CD4-positive, alpha-beta memory T cell (primary cell): ENCODE measurements around the gene DDX54. TPM values are rescaled to one million over a fixed set of nuclear protein-coding genes. Genes with fewer than 3 reads are reported as not detected.
"Not testable (repeated sequence)": the region's sequence is repeated elsewhere in the genome, so short reads cannot be mapped to it uniquely, and the experiment has no call there.

Source experiments
- CTCF ChIA-PET: fragments of 350-600 bp; sonication (Branson Sonifier 250); formaldehyde crosslinking; loops from one replicate; lab custom pipeline; 2021; ENCODE audit warnings: inconsistent platforms; ENCODE audit not compliant: partially characterized antibody; lab: Charles Lee
- POLR2A ChIA-PET: fragments of 350-600 bp; sonication (Branson Sonifier 250); formaldehyde crosslinking; loops from one replicate; lab custom pipeline; 2021; ENCODE audit not compliant: partially characterized antibody; lab: Charles Lee
- DNase-seq, 5 donors: peaks; one replicate each; pipeline versions ENCODE4 v3.0.0 to v3.0.0-alpha.2; 2020 to 2022; ENCODE audit warnings: mixed read lengths in 1 of 5
- H3K27ac ChIP-seq: one replicate; pipeline ENCODE4 v1.7.0; 2013; ENCODE audit warnings: low read depth, low read length
- H3K27me3 ChIP-seq: 2 replicates; pipeline ENCODE4 v1.7.0; 2013; ENCODE audit warnings: mild to moderate bottlenecking, low read length, moderate library complexity; ENCODE audit not compliant: insufficient read depth
- H3K36me3 ChIP-seq: 2 replicates; pipeline ENCODE4 v1.7.0; 2013; ENCODE audit warnings: mild to moderate bottlenecking, low read length, moderate library complexity; ENCODE audit not compliant: insufficient read depth
- H3K4me1 ChIP-seq: 2 replicates; pipeline ENCODE4 v1.7.0; 2013; ENCODE audit warnings: mild to moderate bottlenecking, low read length, moderate library complexity; ENCODE audit not compliant: insufficient read depth
- H3K4me3 ChIP-seq, 2 donors: one replicate each; pipeline ENCODE4 v1.7.0; 2013; ENCODE audit warnings: low read length in 2 of 2, mild to moderate bottlenecking in 1 of 2
- H3K9me3 ChIP-seq, 2 donors: one replicate each; pipeline ENCODE4 v1.7.0; 2013; ENCODE audit warnings: low read length in 2 of 2, control low read depth in 1 of 2; ENCODE audit not compliant: control insufficient read depth in 1 of 2
- H3K27ac Mint-ChIP-seq, 7 donors: one replicate each; pipeline ENCODE4 v1.8.0; 2020 to 2021; ENCODE audit warnings: mixed read lengths in 7 of 7, mild to moderate bottlenecking in 6 of 7, inconsistent platforms in 3 of 7, moderate library complexity in 3 of 7
- H3K27me3 Mint-ChIP-seq, 2 donors: one replicate each; pipeline ENCODE4 v1.8.0; 2020 to 2021; ENCODE audit warnings: mixed read lengths in 2 of 2
- H3K36me3 Mint-ChIP-seq, 2 donors: one replicate each; pipeline ENCODE4 v1.8.0; 2020 to 2021; ENCODE audit warnings: mixed read lengths in 2 of 2, inconsistent platforms in 1 of 2, mild to moderate bottlenecking in 1 of 2
- H3K4me1 Mint-ChIP-seq, 4 donors: one replicate each; pipeline ENCODE4 v1.8.0; 2020 to 2021; ENCODE audit warnings: mixed read lengths in 4 of 4, mild to moderate bottlenecking in 1 of 4
- H3K4me3 Mint-ChIP-seq, 8 donors: one replicate each; pipeline ENCODE4 v1.8.0; 2020 to 2021; ENCODE audit warnings: mixed read lengths in 8 of 8, mild to moderate bottlenecking in 7 of 8, moderate library complexity in 6 of 8, inconsistent platforms in 3 of 8
- H3K9me3 Mint-ChIP-seq, 8 donors: one replicate each; pipeline ENCODE4 v1.8.0; 2020 to 2021; ENCODE audit warnings: mixed read lengths in 8 of 8, mild to moderate bottlenecking in 5 of 8, inconsistent platforms in 3 of 8, moderate library complexity in 1 of 8
- intact Hi-C: fragments of 100-400 bp; cut with micrococcal nuclease; formaldehyde crosslinking; loops from one replicate; pipeline ENCODE4 v1.15.1; 2023
- polyA plus RNA-seq, 2 donors: library from polyadenylated mRNA; unstranded; fragments of 300-500 nt; fragmentation: Illumina TruSeq; gene quantifications; one replicate each; pipeline ENCODE4 v1.2.3, GENCODE V29; 2021
- total RNA-seq, 2 experiments: library from RNA; stranded (reverse); gene quantifications; one replicate each; pipeline ENCODE4 v1.2.3, GENCODE V29; 2021

Gene DDX54
- total and polyA plus RNA-seq, 4 experiments from 2014 or later = 9.9 to 69.4 (median 52.3) TPM

GRCh38 chr12:113216027-113216426 lies 30.7 kb upstream of the DDX54 start:
- Histone ChIP-seq H3K4me1 (peaks cover 31% of the 10 kb centered on the region), H3K4me3 (no peak overlapping the region), H3K9me3 (no peaks in the 10 kb centered on the region), H3K36me3 (no peaks in the 10 kb centered on the region), H3K27ac (no peak overlapping the region), H3K27me3 (no peaks in the 10 kb centered on the region)
- intact Hi-C loops = no loop called here
- ChIA-PET CTCF (no interaction called here), POLR2A (interaction anchor here (0.8 kb wide), 1 partner anchor 39 kb away, joined by 3 read pairs; no protein-coding TSS in a partner anchor)
- H3K9me3 Mint-ChIP-seq = peaks cover 0 to 2% (median 0%) of the 10 kb centered on the region in 8 donors
- peaks cover 15 to 32% (median 26%) of the 10 kb centered on the region in 4 donors for H3K4me1 Mint-ChIP-seq
- H3K4me3 Mint-ChIP-seq = peak overlapping the region in 1 of 8 donors; percentile 1
- no peak for DNase-seq
- no peak overlapping the region for H3K27ac Mint-ChIP-seq
- H3K36me3 Mint-ChIP-seq = peaks cover 0 to under 1% of the 10 kb centered on the region in 2 donors
- H3K27me3 Mint-ChIP-seq = no peaks in the 10 kb centered on the region

GRCh38 chr12:113214895-113215400 lies 29.7 kb upstream of the DDX54 start:
- Mint-ChIP-seq H3K9me3 (no peaks in the 10 kb centered on the region), H3K4me1 (peaks cover 16 to 35% (median 26%) of the 10 kb centered on the region in 4 donors)

GRCh38 chr12:113211160-113211559 lies 25.9 kb upstream of the DDX54 start:
- intact Hi-C loops = no loop called here
- no peaks in the 10 kb centered on the region for H3K27me3 ChIP-seq
- no peaks in the 10 kb centered on the region for H3K36me3 ChIP-seq
- H3K27ac ChIP-seq = no peak overlapping the region
- ChIA-PET CTCF (interaction anchor here (1.4 kb wide), 1 partner anchor 14 kb away, joined by 3 read pairs; no protein-coding TSS in a partner anchor), POLR2A (interaction anchor here (5.9 kb wide), 1 partner anchor 12 kb away, joined by 84 read pairs; the partner anchor contains the start of gene TPCN1)
- H3K4me3 ChIP-seq = no peak overlapping the region
- peak overlapping the region in 3 of 7 donors; percentile 15 to 48 (median 44) for H3K27ac Mint-ChIP-seq
- no peaks in the 10 kb centered on the region for H3K9me3 Mint-ChIP-seq
- no peak for DNase-seq
- H3K4me1 ChIP-seq = peaks cover 55% of the 10 kb centered on the region
- no peaks in the 10 kb centered on the region for H3K9me3 ChIP-seq
- H3K36me3 Mint-ChIP-seq = no peaks in the 10 kb centered on the region
- H3K4me3 Mint-ChIP-seq = no peak overlapping the region
- no peaks in the 10 kb centered on the region for H3K27me3 Mint-ChIP-seq
- peaks cover 27 to 61% (median 45%) of the 10 kb centered on the region in 4 donors for H3K4me1 Mint-ChIP-seq

More at GRCh38 chr12:113214895-113215400, 29.7 kb upstream of the DDX54 start:
- ChIA-PET POLR2A (no interaction called here), CTCF (no interaction called here)
- peaks cover 35% of the 10 kb centered on the region for H3K4me1 ChIP-seq
- DNase-seq = no peak
- Mint-ChIP-seq H3K27ac (no peak overlapping the region), H3K4me3 (no peak overlapping the region), H3K36me3 (no peaks in the 10 kb centered on the region), H3K27me3 (no peaks in the 10 kb centered on the region)
- H3K27ac ChIP-seq = no peak overlapping the region
- no peaks in the 10 kb centered on the region for H3K9me3 ChIP-seq
- intact Hi-C loops = no loop called here
- no peak overlapping the region for H3K4me3 ChIP-seq
- H3K36me3 ChIP-seq = no peaks in the 10 kb centered on the region
- H3K27me3 ChIP-seq = no peaks in the 10 kb centered on the region

GRCh38 chr12:113208041-113208934 lies 23.0 kb upstream of the DDX54 start:
- H3K4me3 ChIP-seq = no peak overlapping the region
- no peaks in the 10 kb centered on the region for H3K27me3 ChIP-seq
- H3K27ac ChIP-seq = peak overlapping the region; percentile 40
- Mint-ChIP-seq H3K27me3 (no peaks in the 10 kb centered on the region), H3K9me3 (no peaks in the 10 kb centered on the region), H3K27ac (peak overlapping the region; percentile 87 to 97 (median 93)), H3K4me3 (peak overlapping the region; percentile 26 to 83 (median 74)), H3K36me3 (no peaks in the 10 kb centered on the region), H3K4me1 (peaks cover 24 to 54% (median 40%) of the 10 kb centered on the region in 4 donors)
- DNase-seq = peak; percentile 68 to 78 (median 73)
- H3K9me3 ChIP-seq = no peaks in the 10 kb centered on the region
- no peaks in the 10 kb centered on the region for H3K36me3 ChIP-seq
- intact Hi-C loops = loop anchor here (1.0 to 5.0 kb wide), 2 partner anchors 13 to 54 kb away; partner anchors contain the start of gene TPCN1
- peaks cover 47% of the 10 kb centered on the region for H3K4me1 ChIP-seq
- CTCF ChIA-PET = interaction anchor here (0.9 to 1.3 kb wide), 5 partner anchors 11 to 35 kb away, joined by 3 to 7 read pairs (median 4); partner anchors contain the start of gene TPCN1
- POLR2A ChIA-PET = interaction anchor here (0.6 to 5.9 kb wide), 9 partner anchors 8 to 230 kb away, joined by 3 to 84 read pairs (median 5); partner anchors contain the start of genes DDX54, OAS2, RITA1 and TPCN1

- Histone ChIP-seq H3K36me3 (no peaks in the 10 kb centered on the region), H3K27ac (peak overlapping the region; percentile 40), H3K9me3 (no peaks in the 10 kb centered on the region), H3K27me3 (no peaks in the 10 kb centered on the region), H3K4me1 (peaks cover 47% of the 10 kb centered on the region), H3K4me3 (no peak overlapping the region)
- H3K9me3 Mint-ChIP-seq = no peaks in the 10 kb centered on the region
- peak overlapping the region in 5 of 8 donors; percentile 67 to 83 (median 81) for H3K4me3 Mint-ChIP-seq
- H3K36me3 Mint-ChIP-seq = no peaks in the 10 kb centered on the region
- H3K4me1 Mint-ChIP-seq = peaks cover 24 to 54% (median 40%) of the 10 kb centered on the region in 4 donors
- intact Hi-C loops = loop anchor here (1.0 to 5.0 kb wide), 2 partner anchors 14 to 55 kb away; partner anchors contain the start of gene TPCN1
- DNase-seq = peak in 4 of 5 donors; percentile 27 to 55 (median 34)
- H3K27ac Mint-ChIP-seq = peak overlapping the region; percentile 87 to 97 (median 93)
- no peaks in the 10 kb centered on the region for H3K27me3 Mint-ChIP-seq
- ChIA-PET CTCF (interaction anchor here (0.9 to 1.3 kb wide), 3 partner anchors 11 to 18 kb away, joined by 4 to 7 read pairs (median 6); partner anchors contain the start of gene TPCN1), POLR2A (interaction anchor here (0.8 to 5.9 kb wide), 8 partner anchors 7 to 229 kb away, joined by 3 to 84 read pairs (median 6); partner anchors contain the start of genes DDX54, OAS2, RITA1 and TPCN1)
Measured at GRCh38 chr12:113207613-113208040, 22.3 kb upstream of the DDX54 start.

- POLR2A ChIA-PET = not testable (repeated sequence)
- peaks cover 47% of the 10 kb centered on the region for H3K4me1 ChIP-seq
- intact Hi-C loops = loop anchor here (5.0 kb wide), 1 partner anchor 55 kb away; no protein-coding TSS in a partner anchor
Measured at GRCh38 chr12:113206802-113207201, 21.5 kb upstream of the DDX54 start.

More at GRCh38 chr12:113206802-113207201, 21.5 kb upstream of the DDX54 start:
- H3K9me3 ChIP-seq, DNase-seq, H3K27me3 Mint-ChIP-seq, H3K27ac ChIP-seq, H3K4me3 ChIP-seq, H3K4me3 Mint-ChIP-seq, H3K9me3 Mint-ChIP-seq, H3K36me3 Mint-ChIP-seq, H3K36me3 ChIP-seq, CTCF ChIA-PET, H3K27me3 ChIP-seq: not testable (repeated sequence)
- peaks cover 24 to 50% (median 40%) of the 10 kb centered on the region in 4 donors for H3K4me1 Mint-ChIP-seq
- peak overlapping the region in 6 of 7 donors; percentile 78 to 97 (median 90) for H3K27ac Mint-ChIP-seq
